HG03565 (cell line): Measurements from ENCODE around the gene WNT3.
"Not testable (repeated sequence)": the region's sequence is repeated elsewhere in the genome, so short reads cannot be mapped to it uniquely, and the experiment has no call there.

Experiments
- ATAC-seq: cut with Tn5 transposase; IDR thresholded peaks from one replicate; pipeline ENCODE4 v1.9.1; 2021; ENCODE audit warnings: mild to moderate bottlenecking, moderate library complexity; ENCODE audit not compliant: unreplicated experiment

The WNT3 gene

GRCh38 chr17:46818316-46818928 is at the start of gene WNT3:
TSS of gene WNT3 (minus strand) at chr17:46818692. CDS start at chr17:46818597, 95 bp downstream.
- ATAC-seq = no peak

DNA sequence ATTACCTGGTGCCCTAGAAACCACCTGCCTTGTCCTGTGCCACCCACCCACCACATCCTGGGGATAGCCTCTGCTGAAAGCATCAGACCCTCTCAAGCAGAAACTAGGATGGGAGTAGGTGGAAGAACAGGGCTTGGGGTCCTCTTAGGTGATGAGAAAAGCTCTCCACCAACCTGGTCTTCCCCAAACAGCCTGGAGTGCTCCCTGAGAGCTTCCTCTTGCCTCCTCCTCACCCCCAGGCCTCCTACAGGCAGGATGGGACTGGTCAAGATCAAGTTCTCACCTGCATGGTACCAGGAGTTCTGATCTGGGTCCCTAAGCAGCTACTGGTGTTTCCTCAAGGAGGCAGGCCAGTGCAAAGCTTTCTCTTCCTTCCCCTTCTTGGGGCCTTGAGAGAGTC is 48.3 kb upstream of the WNT3 start:
- no peak for ATAC-seq

DNA sequence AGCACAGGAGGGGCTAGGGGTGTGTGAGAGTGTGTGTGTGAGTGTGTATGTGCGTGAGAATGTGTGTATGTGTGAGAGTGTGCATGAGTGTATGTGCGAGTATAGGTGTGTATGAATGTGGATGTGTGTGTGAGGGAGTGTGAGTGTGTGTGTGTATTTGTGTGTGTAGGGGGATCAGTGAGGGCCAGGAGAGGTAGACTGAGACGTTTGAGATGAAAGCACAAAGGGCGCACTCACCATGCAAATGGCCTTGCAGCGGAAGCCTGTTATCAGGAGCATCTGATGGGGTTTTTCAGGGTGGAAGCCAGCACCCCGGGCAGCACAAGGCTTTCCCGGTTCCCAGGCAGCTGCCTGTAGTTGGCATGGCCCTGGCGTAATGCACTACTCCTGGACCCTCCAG is 47.8 kb upstream of the WNT3 start:
- no peak for ATAC-seq

- ATAC-seq = no peak
These were observed 46.6 kb upstream of the WNT3 start for GRCh38 chr17:46865100-46865499.

DNA sequence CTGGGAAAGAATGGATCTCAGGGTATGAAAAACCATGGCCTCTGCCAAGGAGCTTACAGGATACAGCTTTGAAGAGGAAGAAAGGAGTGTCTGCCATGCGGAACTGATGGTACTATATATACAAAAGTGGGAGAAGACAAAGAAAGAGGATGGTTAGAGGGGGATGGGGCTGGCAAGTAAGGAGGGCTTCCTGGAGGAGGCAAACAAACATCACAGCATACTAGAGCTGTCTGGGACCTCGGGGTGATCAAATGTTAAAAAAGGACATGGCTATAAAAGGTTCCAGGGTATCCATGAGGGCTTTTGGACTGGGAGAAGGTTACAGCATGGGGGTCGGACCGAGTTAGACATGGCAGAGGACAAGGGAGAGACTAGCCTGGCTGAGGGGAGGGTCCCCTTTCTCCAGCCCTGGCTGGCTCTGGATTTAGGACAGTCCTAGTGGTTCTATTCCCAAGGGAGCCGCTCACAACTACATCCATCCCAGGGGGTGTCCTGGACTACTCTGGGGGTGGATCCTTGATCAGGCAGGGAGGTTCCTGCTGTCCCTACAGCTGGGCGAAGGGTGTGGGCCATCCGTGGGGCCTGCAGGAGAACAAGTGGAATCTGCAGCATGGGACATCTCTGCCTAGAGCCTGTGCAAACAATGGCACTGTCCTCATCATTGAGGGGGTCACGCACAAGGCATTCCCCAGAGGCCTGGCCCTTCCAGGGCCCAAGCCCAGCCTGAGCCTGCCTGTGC is 45.1 kb upstream of the WNT3 start:
- ATAC-seq = no peak

GRCh38 chr17:46862949-46863348 is 44.5 kb upstream of the WNT3 start:
- ATAC-seq = no peak

DNA sequence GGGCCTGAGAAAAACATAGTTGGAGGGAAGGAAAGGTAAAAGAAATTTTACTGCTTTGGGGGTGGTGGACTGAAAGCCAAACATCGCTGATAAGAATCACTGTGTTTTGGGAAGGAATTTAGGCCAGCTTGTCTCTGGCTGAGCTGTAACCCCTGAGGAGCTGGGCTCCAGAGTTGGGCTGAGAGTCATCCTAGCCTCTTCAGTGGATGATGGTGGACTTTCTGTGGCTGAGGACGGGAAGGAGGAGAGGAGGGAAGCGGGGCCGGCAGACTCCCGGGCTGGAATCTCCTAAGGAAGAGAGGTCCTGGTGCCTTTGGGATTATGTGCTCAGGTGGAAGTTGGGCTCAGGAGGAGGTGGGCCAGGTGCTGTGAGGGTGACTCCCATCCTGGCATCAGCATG is 41.5 kb upstream of the WNT3 start:
- ATAC-seq = no peak

DNA sequence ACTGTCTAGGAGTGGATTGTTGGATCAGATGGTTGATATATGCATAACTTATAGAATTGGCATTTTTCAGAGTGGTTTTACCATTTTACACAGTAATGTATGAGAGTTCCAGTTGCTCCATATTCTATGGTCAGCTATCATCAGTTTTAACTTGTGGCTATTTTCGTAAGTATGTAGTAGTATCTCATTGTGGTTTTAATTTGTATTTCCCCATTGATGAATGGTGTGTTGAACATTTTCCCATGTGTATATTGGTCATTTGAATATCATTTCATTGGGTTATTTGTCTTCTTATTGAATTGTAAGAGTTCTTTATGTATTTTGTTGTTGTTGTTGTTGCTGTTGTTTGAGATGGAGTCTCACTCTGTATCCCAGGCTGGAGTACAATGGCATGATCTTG is 39.1 kb upstream of the WNT3 start:
- ATAC-seq = no peak

GRCh38 chr17:46854948-46855347 is 36.5 kb upstream of the WNT3 start:
- no peak for ATAC-seq

DNA sequence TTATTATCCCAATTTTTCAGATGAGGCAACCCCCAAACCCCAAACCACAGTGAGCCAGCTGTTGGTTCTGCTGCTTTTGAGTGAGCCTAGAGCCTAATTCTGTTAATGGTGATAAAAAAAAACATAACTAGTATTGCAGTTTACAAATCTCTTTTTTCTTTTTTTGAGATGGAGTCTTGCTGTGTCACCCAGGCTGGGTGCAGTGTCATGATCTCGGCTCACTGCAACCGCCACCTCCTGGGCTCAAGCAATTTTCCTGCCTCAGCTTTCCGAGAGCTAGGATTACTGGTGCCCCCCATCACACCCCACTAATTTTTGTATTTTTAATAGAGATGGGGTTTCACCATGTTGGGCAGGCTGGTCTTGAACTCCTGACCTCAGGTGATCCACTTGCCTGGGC is 36.0 kb upstream of the WNT3 start:
- no peak for ATAC-seq

DNA sequence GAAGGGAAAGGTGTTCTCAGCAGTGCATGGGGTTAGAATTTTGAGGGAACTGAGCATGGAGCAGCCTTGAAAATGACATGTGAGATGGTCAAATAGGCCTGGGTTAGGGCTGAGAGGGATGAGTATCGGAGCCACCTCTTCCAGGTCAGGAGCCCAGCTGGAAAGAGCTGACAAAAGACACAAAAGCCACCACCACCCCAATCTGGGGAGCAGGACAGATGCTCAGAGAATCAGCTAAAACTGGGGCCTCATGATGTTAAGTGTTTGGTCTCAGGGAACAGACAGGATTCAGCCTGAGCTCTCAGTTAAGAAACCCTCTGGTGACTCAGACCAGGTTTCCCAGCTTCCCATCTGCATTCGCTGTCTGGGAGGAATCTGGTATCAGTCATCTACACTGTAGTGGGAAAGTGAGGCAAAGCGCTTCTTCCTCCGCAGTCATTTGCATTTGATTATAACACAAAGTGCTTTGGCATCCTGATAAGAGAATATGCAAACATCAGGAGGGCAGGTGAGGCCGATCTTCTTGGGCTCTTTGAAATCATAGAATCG is 35.5 kb upstream of the WNT3 start:
- ATAC-seq = no peak

- no peak for ATAC-seq
These were observed 32.7 kb upstream of the WNT3 start, which contains the start of gene WNT9B for GRCh38 chr17:46851029-46851741. TSS of gene WNT9B (plus strand) at chr17:46851583. CDS start at chr17:46851639, 56 bp downstream.

- ATAC-seq = no peak
These were observed 32.2 kb upstream of the WNT3 start for GRCh38 chr17:46850688-46851028.

- no peak for ATAC-seq
These were observed 30.0 kb upstream of the WNT3 start for GRCh38 chr17:46848534-46848933.

DNA sequence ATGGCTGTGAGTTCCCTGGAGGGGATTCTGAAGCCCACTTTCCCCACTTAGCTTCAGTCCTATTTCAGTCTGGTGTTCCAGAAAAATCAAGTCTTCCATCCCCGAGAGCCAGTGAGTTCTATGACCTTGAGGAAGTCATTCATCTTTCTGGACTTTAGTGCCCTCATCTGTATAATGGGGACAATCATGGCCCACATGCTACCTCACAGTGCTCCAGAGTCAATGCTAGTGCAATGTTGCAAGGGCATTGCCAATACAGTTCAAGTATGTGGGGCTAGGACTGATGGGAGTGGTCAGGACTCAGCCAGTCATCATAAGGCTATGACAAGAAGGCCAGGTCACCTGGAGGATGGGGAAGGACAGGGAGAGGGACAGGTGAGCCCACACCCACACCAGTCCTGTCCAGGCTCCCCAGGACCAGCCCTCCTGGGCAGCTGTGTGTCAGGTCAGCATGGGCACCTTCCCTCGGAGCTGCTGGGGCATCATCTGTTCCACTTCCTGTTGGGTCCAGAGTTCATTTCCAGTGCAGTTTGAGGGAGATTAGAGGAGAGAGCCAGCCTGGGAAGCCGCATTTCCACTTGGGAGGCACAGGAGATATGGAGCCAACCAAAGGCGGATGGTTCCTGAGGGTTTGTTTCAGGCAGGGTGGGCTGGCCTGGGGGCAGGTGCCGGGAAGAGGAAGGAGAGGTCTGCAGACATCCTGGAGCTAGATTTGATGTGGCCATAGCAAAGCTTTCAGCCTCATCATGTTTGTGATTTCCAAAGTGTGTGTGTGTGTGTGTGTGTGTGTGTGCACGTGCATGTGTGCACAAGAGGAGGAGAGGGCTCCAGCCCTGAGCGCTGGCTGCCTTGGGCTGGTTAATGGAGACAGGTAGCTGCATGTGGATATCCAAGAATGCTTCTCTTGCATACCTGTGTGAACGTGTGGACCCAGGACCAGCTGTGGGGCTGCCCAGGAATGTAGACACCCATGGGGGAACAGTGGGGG is 29.0 kb upstream of the WNT3 start:
- ATAC-seq = no peak

DNA sequence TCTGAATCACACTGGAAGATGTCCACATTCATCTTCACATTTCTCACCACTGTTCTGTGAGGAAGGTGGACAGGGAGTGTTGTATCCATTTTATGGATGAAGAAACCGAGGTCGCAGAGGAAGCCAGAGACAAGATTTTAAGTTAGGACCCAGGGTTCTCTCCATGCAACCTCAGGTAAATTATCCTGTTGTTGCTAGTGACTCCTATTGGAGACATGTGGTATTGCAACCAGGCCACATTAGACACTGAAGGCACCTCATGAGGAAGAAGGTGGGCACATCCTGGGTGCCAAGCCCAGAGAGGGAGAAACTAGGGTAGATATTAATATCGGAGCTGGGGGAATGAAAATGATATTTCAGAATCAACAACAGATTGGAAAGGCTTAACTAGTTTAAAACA is 24.3 kb upstream of the WNT3 start:
- no peak for ATAC-seq

GRCh38 chr17:46841561-46842379 is 23.3 kb upstream of the WNT3 start:
- no peak for ATAC-seq

DNA sequence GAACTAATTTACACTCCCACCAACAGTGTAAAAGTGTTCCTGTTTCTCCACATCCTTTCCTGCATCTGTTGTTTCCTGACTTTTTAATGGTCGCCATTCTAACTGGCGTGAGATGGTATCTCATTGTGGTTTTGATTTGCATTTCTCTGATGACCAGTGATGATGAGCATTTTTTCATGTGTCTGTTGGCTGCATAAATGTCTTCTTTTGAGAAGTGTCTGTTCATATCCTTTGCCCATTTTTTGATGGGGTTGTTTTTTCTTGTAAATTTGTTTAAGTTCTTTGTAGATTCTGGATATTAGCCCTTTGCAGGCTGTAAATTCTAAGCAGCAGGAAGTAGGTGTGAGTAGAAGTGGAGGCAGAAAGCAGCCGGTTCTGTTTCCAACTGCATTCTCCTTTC is 22.1 kb upstream of the WNT3 start:
- not testable (repeated sequence) for ATAC-seq

- no peak for ATAC-seq
These were observed 20.7 kb upstream of the WNT3 start for GRCh38 chr17:46839211-46839610.

GRCh38 chr17:46837521-46837920 is 19.0 kb upstream of the WNT3 start:
- no peak for ATAC-seq
